HG03558 (cell line): Measurements from ENCODE around the gene NDRG3.

Source experiments
- ATAC-seq: cut with Tn5 transposase; IDR thresholded peaks from one replicate; pipeline ENCODE4 v1.9.1; 2021; ENCODE audit warnings: moderate number of reproducible peaks; ENCODE audit not compliant: unreplicated experiment; ENCODE audit errors: extremely low read depth

NDRG3 gene

GRCh38 chr20:36768768-36769430 lies 23.0 kb upstream of the NDRG3 start:
- no peak for ATAC-seq

DNA sequence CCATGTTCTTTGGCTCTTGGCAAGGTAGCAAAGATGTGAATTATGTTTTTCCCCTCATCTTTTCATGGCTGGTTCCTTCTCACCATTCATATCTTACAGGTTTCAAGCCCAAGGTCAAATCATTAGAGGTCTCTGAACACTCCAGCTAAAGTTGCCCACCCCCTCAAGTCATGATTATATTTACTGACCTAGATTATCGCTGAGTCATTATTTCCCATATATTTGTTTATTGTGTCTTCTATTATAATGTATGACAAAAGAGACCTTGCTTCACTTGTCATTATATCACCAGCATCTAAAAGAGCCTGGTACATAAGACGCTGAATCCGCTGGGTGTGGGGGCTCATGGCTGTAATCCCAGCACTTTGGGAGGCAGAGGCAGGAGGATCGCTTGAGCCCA lies 15.2 kb upstream of the NDRG3 start:
- no peak for ATAC-seq

DNA sequence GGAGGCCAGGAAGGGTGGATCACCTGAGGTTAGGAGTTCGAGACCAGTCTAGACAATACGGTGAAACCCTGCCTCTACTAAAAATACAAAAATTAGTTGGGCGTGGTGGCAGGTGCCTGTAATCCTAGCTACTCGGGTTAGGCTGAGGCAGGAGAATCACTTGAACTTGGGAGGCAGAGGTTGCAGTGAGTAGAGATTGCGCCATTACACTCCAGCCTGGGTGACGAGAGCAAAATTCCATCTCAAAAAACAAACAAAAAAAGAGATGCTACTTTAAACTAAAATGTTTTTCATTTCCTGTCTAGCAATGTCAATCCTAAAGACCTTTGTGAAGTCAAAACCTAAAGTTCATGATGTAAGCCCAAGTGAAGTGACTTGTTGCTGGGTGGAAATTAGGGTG lies 14.8 kb upstream of the NDRG3 start:
- no peak for ATAC-seq

GRCh38 chr20:36758276-36758675 lies 12.4 kb upstream of the NDRG3 start:
- ATAC-seq = no peak

- ATAC-seq = no peak
Observed at GRCh38 chr20:36756496-36756895, 10.6 kb upstream of the NDRG3 start.

- ATAC-seq = no peak
Observed at GRCh38 chr20:36754656-36755222, 8.8 kb upstream of the NDRG3 start.

DNA sequence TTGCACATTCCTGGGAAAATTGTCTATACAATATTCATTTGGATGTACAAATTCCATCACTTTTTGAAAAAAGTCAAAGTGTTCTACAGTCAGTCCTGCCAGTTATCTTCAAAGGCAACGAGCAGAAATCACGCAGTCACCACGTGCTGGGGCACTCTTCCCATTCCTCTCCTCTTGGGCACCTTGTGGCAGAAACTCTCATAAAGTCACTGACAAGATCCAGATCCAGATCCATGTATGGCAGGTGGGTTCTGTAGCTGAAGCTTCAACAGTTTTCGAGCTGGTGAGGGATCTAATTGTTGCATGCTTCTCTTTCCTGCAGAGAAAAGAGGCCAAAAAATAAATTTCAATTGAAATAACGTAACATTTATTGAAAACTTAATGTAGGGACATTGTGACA lies 6.7 kb upstream of the NDRG3 start:
- ATAC-seq = no peak

- peak; percentile 25 for ATAC-seq
Observed at GRCh38 chr20:36745234-36745926, 510 bp downstream of the NDRG3 start.

DNA sequence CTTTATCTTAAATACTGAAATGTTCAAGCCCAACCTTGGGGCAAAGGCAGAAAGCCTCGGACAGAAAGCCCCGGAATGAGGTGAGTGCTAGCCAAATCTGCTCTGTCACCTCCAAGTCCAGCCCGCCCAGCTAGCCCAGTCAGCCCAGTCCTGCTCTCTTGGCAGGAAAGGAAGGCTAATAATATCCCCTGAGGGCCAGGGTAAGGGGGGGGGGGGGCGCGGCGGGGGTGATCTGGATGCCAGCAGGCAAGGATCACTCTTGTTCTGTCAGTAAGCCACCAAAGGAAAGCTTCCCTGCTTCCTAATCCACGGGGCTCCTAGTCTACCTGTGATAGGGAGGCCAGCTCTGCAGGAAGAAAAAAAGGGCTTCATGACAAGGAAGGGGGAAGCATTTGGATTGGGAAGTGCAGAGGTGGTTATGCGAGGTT lies 1.1 kb downstream of the NDRG3 start:
- ATAC-seq = no peak

- no peak for ATAC-seq
Observed at GRCh38 chr20:36744243-36744642, 1.6 kb downstream of the NDRG3 start.

GRCh38 chr20:36742558-36742957 lies 3.3 kb downstream of the NDRG3 start:
- ATAC-seq = no peak

- no peak for ATAC-seq
Observed at GRCh38 chr20:36741072-36741471, 4.8 kb downstream of the NDRG3 start.

- ATAC-seq = no peak
Observed at GRCh38 chr20:36737183-36737499, 8.7 kb downstream of the NDRG3 start.

DNA sequence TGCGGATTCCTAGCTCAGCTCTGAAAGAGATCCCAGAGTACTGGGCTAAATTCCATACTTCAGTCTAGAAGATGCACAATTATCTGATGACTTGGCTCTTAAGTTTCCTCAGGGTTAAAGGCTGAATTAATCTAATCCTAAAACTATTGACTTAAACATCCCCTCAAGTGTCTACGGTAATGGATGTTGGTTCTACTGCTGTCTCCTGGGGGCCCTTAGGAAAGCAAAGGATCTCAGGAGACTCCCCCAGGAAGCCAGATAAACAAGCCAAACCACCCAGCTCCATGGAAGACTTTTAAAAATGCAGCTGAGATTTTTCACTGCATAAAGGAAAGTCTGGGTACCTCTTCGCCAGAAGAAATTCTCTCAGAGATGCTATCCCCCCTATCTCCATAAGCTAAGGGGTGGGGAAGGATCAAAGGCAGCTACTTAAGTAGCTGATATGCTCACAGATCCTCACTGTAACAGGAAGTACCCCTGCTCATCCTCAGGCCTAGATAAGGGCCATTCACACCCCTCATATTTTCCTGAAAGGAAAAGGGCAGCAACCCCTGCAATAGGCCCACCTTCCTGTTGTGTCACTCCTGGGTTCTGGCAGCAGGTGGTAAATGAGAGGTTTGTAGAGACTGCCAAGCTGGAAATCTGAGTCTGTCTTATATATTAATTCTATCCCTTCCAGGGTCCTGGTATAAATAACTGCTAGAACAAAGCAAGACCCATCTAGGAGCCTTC lies 9.3 kb downstream of the NDRG3 start:
- no peak for ATAC-seq

GRCh38 chr20:36732456-36732855 lies 13.4 kb downstream of the NDRG3 start:
- ATAC-seq = no peak

DNA sequence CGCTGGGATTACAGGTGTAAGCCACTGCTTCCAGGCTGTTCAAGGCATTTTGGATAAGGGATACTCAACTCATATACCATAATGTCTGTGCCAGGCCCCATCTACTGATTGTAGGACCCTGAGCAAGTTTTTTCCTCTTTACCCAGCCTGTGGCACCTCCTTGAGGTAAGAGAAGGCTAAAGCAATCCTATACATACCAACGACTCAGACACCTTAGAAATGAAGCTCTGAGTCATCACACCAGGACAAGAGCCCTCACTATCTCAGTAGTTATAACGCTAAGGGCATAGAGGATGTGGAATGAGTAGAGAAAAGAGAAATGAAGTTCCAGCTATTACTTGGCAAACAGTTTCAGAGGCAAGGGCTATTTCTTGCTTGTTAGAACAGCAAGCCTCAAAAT lies 16.9 kb downstream of the NDRG3 start:
- ATAC-seq = no peak

GRCh38 chr20:36726168-36726567 lies 19.7 kb downstream of the NDRG3 start:
- ATAC-seq = no peak

DNA sequence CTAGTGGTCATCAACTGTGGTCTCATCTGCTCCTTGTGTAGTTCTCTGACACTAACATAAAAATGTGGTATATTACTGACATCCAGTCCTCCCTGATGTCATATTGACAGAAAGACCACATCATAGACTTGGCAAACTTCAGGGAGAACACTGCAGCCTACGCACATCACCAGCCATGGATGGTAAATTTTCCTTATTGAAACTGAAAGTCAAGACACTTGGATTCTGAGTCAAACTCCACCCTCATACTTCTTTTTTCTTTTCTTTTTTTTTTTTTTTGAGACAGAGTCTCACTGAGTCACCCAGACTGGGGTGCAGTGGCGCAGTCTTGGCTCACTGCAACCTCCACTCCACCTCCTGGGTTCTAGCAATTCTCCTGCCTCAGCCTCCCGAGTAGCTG lies 25.4 kb downstream of the NDRG3 start:
- ATAC-seq = no peak

GRCh38 chr20:36717657-36718056 lies 28.2 kb downstream of the NDRG3 start:
- no peak for ATAC-seq

GRCh38 chr20:36717021-36717420 lies 28.9 kb downstream of the NDRG3 start:
- no peak for ATAC-seq

DNA sequence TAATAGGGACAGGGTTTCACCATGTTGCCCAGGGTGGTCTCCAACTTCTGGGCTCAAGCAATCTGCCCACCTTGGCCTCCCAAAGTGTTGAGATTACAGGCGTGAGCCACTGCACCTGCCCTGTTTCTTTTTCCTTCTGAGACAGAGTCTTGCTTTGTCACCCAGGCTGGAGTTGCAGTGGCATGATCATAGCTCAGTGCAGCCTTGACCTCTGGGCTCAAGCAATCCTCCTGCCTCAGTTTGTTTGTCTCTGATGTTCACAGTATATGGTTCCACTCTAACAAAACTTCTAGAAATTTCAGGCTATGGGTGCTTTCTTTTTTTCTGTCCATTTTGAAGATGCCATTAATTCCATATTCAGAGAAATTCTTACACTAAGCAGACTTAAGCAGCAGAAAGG lies 33.1 kb downstream of the NDRG3 start:
- ATAC-seq = no peak
